ENCODE data around the gene TRIM45. TPM values are rescaled to one million over a fixed set of nuclear protein-coding genes. Genes with fewer than 3 reads are reported as not detected.

The TRIM45 gene
- polyA plus RNA-seq, 1 experiment, result 3.8 TPM

DNA sequence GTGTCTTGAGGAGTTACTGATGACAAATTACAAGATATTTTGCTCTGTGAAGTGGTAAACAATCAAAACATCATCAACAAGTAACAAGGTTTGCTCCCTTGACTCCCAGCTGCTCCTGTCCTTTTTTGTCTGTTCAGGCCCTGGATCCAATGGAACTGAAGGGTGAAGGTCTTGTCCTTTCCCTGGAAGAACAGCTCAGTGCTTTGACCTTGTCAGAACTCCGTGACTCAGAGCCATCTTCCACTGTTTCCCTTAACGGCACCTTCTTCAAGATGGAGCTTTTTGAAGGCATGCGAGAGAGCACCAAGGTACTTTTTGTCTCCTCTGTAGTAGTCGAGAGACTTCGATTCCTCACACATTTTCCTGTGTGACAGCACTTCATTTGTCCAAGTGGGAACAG lies 29.0 kb downstream of the TRIM45 start:
- ChIA-PET POLR2A (interaction anchor here (1.0 to 1.3 kb wide), 2 partner anchors 21 to 36 kb away, joined by 4 to 5 read pairs; no protein-coding TSS in a partner anchor), CTCF (interaction anchor here (1.2 to 4.6 kb wide), 9 partner anchors 12 to 192 kb away, joined by 3 to 27 read pairs (median 8); partner anchors contain the start of genes TRIM45 and TTF2)
- Histone ChIP-seq H3K36me3 (ENCODE audit: control insufficient read depth, insufficient read depth, low read length) (no peaks in the 10 kb centered on the region), H3K4me3 (ENCODE audit: low read depth, low read length) (no peak overlapping the region), H3K27me3 (ENCODE audit: control insufficient read depth, insufficient read depth, low read length) (no peaks in the 10 kb centered on the region)
- TF ChIP-seq CTCF (IDR thresholded peaks at IDR 0.05; ENCODE audit: insufficient read depth, low read depth, low read length), result no peak
- no peak for DNase-seq (ENCODE audit: low read depth)

DNA sequence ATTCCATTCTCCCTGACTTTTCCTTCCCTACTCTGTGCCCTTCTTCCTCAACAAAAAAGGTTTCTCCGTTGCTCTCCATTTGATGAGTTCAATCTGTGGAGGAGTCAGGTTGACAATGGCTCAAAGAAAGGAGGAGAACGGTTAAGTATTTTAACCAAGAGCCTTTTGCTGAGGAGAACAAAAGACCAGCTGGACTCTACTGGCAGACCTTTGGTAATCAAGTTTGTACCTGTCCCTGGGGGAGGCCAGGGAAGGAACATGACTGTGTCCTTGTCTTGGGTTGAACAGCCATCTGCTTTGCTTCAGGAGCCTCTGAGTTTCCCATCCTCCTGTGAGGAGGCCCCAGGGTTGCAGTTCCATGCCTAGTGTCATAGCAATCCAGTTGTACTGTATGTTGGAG lies 31.6 kb downstream of the TRIM45 start:
- CTCF ChIA-PET, result interaction anchor here (1.2 kb wide), 2 partner anchors 39 to 42 kb away, joined by 3 to 4 read pairs; no protein-coding TSS in a partner anchor
- Histone ChIP-seq H3K27me3 (ENCODE audit: control insufficient read depth, insufficient read depth, low read length) (no peaks in the 10 kb centered on the region), H3K4me3 (ENCODE audit: low read depth, low read length) (no peak overlapping the region), H3K36me3 (ENCODE audit: control insufficient read depth, insufficient read depth, low read length) (no peaks in the 10 kb centered on the region)
- POLR2A ChIA-PET, result no interaction called here
- no peak for DNase-seq (ENCODE audit: low read depth)
- no peak for TF ChIP-seq CTCF (IDR thresholded peaks at IDR 0.05; ENCODE audit: insufficient read depth, low read depth, low read length)

DNA sequence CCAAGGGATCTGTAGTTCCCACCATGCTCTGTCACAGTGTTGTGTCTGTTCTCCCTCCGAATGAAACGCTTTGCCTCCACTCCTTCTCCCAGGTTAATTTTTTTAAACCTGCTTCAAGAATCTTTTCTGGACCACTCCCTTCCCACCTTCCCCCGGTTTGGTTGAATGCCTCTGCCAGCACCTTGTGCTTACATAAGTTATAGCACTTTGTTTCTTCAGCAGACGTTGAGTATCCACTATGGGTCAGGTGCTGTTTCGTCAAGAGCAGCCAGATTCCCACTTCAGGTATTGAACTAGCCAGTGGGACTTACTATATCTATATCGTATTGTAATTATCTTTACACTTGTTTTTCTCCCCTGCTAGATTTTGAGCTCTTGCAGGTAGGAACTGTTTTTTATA lies 33.9 kb downstream of the TRIM45 start:
- H3K27me3 ChIP-seq (ENCODE audit: control insufficient read depth, insufficient read depth, low read length), result no peaks in the 10 kb centered on the region
- H3K4me3 ChIP-seq (ENCODE audit: low read depth, low read length), result no peak overlapping the region
- POLR2A ChIA-PET, result no interaction called here
- DNase-seq (ENCODE audit: low read depth), result no peak
- no peak for TF ChIP-seq CTCF (IDR thresholded peaks at IDR 0.05; ENCODE audit: insufficient read depth, low read depth, low read length)
- CTCF ChIA-PET, result no interaction called here
- H3K36me3 ChIP-seq (ENCODE audit: control insufficient read depth, insufficient read depth, low read length), result no peaks in the 10 kb centered on the region

DNA sequence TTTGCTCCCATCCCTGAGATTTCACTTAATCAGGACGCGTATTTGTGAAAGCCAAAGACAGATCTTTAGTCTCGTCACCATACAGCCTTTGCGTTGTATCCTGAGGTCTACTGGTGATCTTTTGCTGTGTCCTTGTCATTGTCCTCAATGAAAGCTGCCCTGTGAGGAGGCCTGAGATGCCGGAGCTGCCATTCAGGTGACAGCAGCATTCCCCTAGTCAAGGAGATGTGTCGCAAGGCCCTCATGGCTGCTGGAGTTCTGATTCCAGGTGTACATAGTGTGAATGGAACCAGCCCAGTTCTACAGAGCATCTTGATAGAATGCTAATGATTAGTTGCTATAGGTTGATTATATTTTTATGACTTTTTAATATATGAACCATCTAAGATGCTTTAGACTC lies 37.3 kb downstream of the TRIM45 start:
- no peak for DNase-seq (ENCODE audit: low read depth)
- H3K36me3 ChIP-seq (ENCODE audit: control insufficient read depth, insufficient read depth, low read length), result peaks cover 2% of the 10 kb centered on the region; the same call in 1 of the 2 replicates

GRCh38 chr1:117079737-117080136 lies 41.8 kb downstream of the TRIM45 start:
- Histone ChIP-seq H3K27me3 (ENCODE audit: control insufficient read depth, insufficient read depth, low read length) (no peaks in the 10 kb centered on the region), H3K36me3 (ENCODE audit: control insufficient read depth, insufficient read depth, low read length) (peaks cover 4% of the 10 kb centered on the region), H3K4me3 (ENCODE audit: low read depth, low read length) (no peak overlapping the region)
- TF ChIP-seq CTCF (IDR thresholded peaks at IDR 0.05; ENCODE audit: insufficient read depth, low read depth, low read length), result no peak
- DNase-seq (ENCODE audit: low read depth), result no peak
- ChIA-PET POLR2A (no interaction called here), CTCF (interaction anchor here (1.0 to 1.8 kb wide), 3 partner anchors 12 to 18 kb away, joined by 3 to 11 read pairs (median 9); no protein-coding TSS in a partner anchor)

More for the DNA sequence above, 37.3 kb downstream of the TRIM45 start:
- CTCF ChIA-PET, result no interaction called here
- no peak overlapping the region for H3K4me3 ChIP-seq (ENCODE audit: low read depth, low read length)
- no peak for TF ChIP-seq CTCF (IDR thresholded peaks at IDR 0.05; ENCODE audit: insufficient read depth, low read depth, low read length)
- POLR2A ChIA-PET, result no interaction called here
- H3K27me3 ChIP-seq (ENCODE audit: control insufficient read depth, insufficient read depth, low read length), result no peaks in the 10 kb centered on the region

Measured in BJ (cell line).